HG03175 (cell line): ENCODE results near the gene SNED1.
"Not testable (repeated sequence)": the region's sequence is repeated elsewhere in the genome, so short reads cannot be mapped to it uniquely, and the experiment has no call there.

Source experiments
- ATAC-seq: cut with Tn5 transposase; IDR thresholded peaks from one replicate; pipeline ENCODE4 v1.9.1; 2021; ENCODE audit warnings: mild to moderate bottlenecking, moderate library complexity; ENCODE audit not compliant: unreplicated experiment

SNED1 gene

GRCh38 chr2:241104611-241105010, 106.2 kb downstream of the SNED1 start:
- not testable (repeated sequence) for ATAC-seq

GRCh38 chr2:241105641-241106040, 107.2 kb downstream of the SNED1 start:
- ATAC-seq, result no peak

- ATAC-seq, result no peak
These were observed 108.8 kb downstream of the SNED1 start for GRCh38 chr2:241107031-241107783.

- no peak for ATAC-seq
These were observed 110.1 kb downstream of the SNED1 start for GRCh38 chr2:241108271-241109209.

- no peak for ATAC-seq
These were observed 111.0 kb downstream of the SNED1 start for GRCh38 chr2:241109210-241110088.

- no peak for ATAC-seq
These were observed 111.7 kb downstream of the SNED1 start for GRCh38 chr2:241110089-241110606.

GRCh38 chr2:241110607-241111439, 112.4 kb downstream of the SNED1 start:
- ATAC-seq, result peak; percentile 55

GRCh38 chr2:241111440-241111805, 113.0 kb downstream of the SNED1 start:
- peak; percentile 44 for ATAC-seq

GRCh38 chr2:241112046-241112445, 113.6 kb downstream of the SNED1 start:
- ATAC-seq, result no peak

GRCh38 chr2:241112592-241112991, 114.2 kb downstream of the SNED1 start:
- ATAC-seq, result no peak

GRCh38 chr2:241114836-241115235, 116.4 kb downstream of the SNED1 start:
- no peak for ATAC-seq

GRCh38 chr2:241115361-241115760, 116.9 kb downstream of the SNED1 start:
- no peak for ATAC-seq

GRCh38 chr2:241116606-241117560, 118.5 kb downstream of the SNED1 start:
- no peak for ATAC-seq

GRCh38 chr2:241118737-241119505, 120.5 kb downstream of the SNED1 start:
- ATAC-seq, result no peak

- ATAC-seq, result no peak
These were observed 122.0 kb downstream of the SNED1 start for GRCh38 chr2:241120440-241120839.

GRCh38 chr2:241121008-241121407, 122.6 kb downstream of the SNED1 start:
- ATAC-seq, result no peak

GRCh38 chr2:241122376-241123002, 124.1 kb downstream of the SNED1 start:
- ATAC-seq, result no peak
